GM21737 (cell line): ENCODE measurements around the gene SCCPDH.
"Not testable (repeated sequence)": the region's sequence is repeated elsewhere in the genome, so short reads cannot be mapped to it uniquely, and the experiment has no call there.

Experiments used
- ATAC-seq: cut with Tn5 transposase; IDR thresholded peaks from one replicate; pipeline ENCODE4 v1.9.1; 2021; ENCODE audit warnings: mild to moderate bottlenecking, moderate library complexity; ENCODE audit not compliant: unreplicated experiment

The SCCPDH gene

GRCh38 chr1:246705368-246705767 is 18.8 kb upstream of the SCCPDH start:
- ATAC-seq: no peak

GRCh38 chr1:246708166-246708565 is 16.0 kb upstream of the SCCPDH start:
- ATAC-seq: no peak

DNA sequence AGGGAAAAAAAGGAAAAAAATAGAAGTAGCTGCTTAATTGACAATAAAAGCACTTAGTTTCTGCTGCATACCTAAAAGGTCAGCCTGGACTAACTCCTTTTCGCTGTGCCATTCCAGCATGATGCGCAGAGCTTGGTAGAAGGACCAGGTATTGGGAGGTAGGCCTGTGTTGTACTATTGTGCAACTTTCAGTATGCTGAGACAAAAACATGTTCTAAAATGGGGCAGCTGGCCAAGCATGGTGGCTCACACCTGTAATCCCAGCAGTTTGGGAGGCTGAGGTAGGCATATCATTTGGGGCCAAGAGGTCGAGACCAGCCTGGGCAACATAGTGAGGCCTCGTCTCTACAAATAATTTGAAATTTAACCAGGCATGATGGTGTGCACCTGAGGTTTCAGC is 15.0 kb upstream of the SCCPDH start:
- ATAC-seq: no peak

- ATAC-seq: no peak
Observed at GRCh38 chr1:246709835-246710234, 14.4 kb upstream of the SCCPDH start.

- no peak for ATAC-seq
Observed at GRCh38 chr1:246711548-246712003, 12.6 kb upstream of the SCCPDH start.

DNA sequence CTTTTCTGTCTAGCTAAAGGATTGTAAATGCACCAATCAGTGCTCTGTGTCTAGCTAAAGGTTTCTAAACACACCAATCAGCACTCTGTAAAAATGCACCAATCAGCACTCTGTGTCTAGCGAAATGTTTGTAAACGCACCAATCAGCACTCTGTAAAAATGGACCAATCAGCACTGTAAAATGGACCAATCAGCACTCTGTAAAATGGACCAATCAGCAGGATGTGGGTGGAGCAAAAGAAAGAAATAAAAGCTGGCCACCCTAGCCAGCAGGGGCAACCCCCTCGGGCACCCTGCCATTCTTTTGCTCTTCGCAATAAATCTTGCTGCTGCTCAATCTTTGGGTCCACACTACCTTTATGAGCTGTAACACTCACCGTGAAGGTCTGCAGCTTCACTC is 11.8 kb upstream of the SCCPDH start:
- ATAC-seq: not testable (repeated sequence)

DNA sequence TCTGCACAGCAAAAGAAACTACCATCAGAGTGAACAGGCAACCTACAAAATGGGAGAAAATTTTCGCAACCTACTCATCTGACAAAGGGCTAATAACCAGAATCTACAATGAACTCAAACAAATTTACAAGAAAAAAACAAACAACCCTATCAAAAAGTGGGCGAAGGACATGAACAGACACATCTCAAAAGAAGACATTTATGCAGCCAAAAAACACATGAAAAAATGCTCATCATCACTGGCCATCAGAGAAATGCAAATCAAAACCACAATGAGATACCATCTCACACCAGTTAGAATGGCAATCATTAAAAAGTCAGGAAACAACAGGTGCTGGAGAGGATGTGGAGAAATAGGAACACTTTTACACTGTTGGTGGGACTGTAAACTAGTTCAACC is 4.8 kb upstream of the SCCPDH start:
- ATAC-seq: not testable (repeated sequence)

DNA sequence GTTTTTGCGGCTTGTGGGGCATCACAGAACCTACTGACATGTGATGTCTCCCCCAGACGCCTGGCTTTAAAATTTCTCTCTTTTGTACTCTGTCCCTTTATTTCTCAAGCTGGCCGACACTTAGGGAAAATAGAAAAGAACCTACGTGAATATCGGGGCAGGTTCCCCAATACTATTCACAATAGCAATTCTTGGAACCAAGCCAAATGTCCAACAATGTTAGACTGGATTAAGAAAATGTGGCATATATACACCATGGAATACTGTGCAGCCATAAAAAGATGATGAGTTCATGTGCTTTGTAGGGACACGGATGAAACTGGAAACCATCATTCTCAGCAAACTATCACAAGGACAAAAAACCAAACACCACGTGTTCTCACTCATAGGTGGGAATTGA is 3.4 kb upstream of the SCCPDH start:
- not testable (repeated sequence) for ATAC-seq

- no peak for ATAC-seq
Observed at GRCh38 chr1:246722720-246723119, 1.5 kb upstream of the SCCPDH start.

GRCh38 chr1:246724731-246725095 is 504 bp downstream of the SCCPDH start:
- peak; percentile 23 for ATAC-seq

- no peak for ATAC-seq
Observed at GRCh38 chr1:246725191-246725590, 982 bp downstream of the SCCPDH start.

GRCh38 chr1:246726255-246726679 is 2.1 kb downstream of the SCCPDH start:
- no peak for ATAC-seq

- ATAC-seq: no peak
Observed at GRCh38 chr1:246726881-246727280, 2.7 kb downstream of the SCCPDH start.

GRCh38 chr1:246727594-246727993 is 3.4 kb downstream of the SCCPDH start:
- ATAC-seq: no peak

DNA sequence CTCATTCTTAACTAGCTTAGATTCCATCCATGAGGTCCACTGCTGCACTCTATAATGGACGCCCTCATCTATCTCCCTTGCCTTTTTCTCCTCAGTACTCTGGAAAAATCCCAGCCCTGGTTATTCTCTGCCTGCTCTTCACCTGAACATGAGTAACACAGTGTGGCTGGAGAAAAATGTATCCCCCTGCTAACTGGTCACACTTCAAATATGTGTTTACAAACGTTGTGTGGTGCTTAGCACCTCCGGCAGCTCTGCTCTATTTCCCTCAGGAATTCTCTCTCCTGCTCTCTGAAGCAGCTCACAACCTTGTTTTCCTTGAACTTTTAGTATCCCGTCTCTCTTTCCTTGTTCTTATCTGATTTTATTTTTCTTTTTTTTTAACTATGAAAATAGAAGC is 4.1 kb downstream of the SCCPDH start:
- no peak for ATAC-seq

- ATAC-seq: not testable (repeated sequence)
Observed at GRCh38 chr1:246729040-246729439, 4.8 kb downstream of the SCCPDH start.

DNA sequence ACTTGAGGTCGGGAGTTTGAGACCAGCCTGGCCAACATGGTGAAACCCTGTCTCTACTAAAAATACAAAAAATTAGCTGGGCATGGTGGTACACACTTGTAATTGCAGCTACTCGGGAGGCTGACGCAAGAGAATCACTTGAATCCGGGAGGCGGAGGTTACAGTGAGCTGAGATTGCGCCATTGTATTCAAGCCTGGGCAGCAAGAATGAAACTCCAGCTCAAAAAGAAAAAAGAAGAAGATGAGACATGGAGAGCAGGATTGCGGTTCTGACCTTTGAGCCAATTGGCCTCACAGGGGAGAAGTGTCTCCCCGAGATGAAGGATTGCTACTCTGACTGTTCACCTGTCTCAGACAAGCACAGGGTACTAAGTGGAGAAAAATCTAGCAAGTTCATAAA is 6.6 kb downstream of the SCCPDH start:
- ATAC-seq: no peak

DNA sequence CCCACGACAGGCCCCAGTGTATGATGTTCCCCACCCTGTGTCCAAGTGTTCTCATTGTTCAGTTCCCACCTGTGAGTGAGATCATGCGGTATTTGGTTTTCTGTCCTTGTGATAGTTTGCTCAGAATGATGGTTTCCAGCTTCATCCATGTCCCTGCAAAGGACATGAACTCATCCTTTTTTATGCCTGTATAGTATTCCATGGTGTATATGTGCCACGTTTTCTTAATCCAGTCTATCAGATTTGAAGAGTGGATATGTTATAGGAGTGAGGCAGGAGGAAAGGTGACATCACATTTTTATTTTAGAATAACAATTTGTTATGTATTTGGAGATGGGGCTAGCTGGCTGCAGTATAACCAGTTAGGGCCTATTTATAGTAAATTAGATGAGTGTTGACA is 7.7 kb downstream of the SCCPDH start:
- ATAC-seq: not testable (repeated sequence)

GRCh38 chr1:246733704-246734103 is 9.5 kb downstream of the SCCPDH start:
- ATAC-seq: no peak

DNA sequence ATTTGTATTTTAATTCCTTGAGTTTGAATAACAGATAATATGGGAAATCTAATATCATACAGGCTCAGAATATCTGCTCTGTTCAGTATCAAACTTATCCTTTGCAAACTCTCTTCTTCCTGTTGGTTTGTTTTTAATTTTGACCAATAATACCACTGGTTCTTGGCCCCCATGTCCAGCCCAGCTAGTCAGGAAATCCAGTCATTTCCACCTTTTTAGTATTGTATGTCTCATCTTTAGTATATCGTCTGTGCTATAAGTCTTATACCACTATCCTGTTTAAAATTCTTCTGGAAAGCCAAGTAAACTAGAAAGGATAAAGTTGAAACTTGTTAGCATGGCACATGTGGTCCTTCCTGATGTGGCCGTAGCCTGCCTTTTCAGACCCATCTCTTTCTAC is 10.7 kb downstream of the SCCPDH start:
- no peak for ATAC-seq

DNA sequence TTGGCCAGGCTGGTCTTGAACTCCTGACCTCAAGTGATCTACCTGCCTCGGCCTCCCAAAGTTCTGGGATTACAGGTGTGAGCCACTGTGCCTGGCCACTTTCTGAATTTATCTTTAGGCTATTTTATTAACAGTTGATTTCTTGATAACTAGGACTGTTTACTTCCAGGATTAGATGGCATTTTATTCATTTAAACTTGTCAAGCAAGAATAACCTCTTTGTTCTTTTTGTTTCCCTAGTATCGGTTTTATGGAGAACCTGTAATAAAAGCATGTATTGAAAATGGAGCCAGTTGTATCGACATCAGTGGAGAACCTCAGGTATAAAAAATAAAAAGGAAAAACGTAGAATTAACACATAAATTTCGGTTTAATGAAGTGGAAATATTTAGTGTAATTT is 11.5 kb downstream of the SCCPDH start:
- no peak for ATAC-seq

- ATAC-seq: no peak
Observed at GRCh38 chr1:246742396-246742795, 18.2 kb downstream of the SCCPDH start.

- ATAC-seq: not testable (repeated sequence)
Observed at GRCh38 chr1:246746155-246746554, 21.9 kb downstream of the SCCPDH start.

DNA sequence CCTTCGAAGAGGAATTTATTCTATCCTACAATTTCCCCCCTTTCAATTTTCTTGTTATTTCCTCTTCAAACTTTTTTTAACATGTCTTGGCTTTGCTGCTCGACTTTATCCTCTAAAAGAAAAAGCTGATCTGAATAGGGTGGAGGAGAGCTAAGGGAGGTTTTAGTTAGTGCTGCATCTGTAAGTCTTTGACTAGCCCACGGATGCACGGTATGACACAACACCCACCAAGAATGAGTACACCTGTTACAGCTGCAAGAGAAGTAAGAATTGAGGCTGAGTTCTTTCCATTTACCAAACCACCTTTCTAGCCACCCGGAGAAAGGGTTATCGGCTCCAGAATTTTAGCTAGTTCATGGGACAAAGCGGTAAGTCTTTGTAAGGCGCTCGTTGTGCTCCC is 23.8 kb downstream of the SCCPDH start:
- ATAC-seq: no peak
